ENCODE data around the gene RABGAP1.

- no peak for TF ChIP-seq CTCF (IDR thresholded peaks at IDR 0.05; ENCODE audit: insufficient read depth, low read depth, low read length)
- TF ChIP-seq EZH2 (IDR thresholded peaks at IDR 0.05; ENCODE audit: insufficient read depth, low read length), result no peak
These were observed 88.2 kb downstream of the RABGAP1 start for GRCh38 chr9:123028973-123029372.

Data from astrocyte (in vitro differentiated cells and primary cell).